Measurements from ENCODE around the gene NGEF. TPM values are rescaled to one million over a fixed set of nuclear protein-coding genes. Genes with fewer than 3 reads are reported as not detected.

NGEF gene
- total and polyA plus RNA-seq, 10 of the 15 experiments (the other 5 are each of a cell fraction or from before 2014, with no cell fraction given) = 0.12 TPM; not detected in 9

DNA sequence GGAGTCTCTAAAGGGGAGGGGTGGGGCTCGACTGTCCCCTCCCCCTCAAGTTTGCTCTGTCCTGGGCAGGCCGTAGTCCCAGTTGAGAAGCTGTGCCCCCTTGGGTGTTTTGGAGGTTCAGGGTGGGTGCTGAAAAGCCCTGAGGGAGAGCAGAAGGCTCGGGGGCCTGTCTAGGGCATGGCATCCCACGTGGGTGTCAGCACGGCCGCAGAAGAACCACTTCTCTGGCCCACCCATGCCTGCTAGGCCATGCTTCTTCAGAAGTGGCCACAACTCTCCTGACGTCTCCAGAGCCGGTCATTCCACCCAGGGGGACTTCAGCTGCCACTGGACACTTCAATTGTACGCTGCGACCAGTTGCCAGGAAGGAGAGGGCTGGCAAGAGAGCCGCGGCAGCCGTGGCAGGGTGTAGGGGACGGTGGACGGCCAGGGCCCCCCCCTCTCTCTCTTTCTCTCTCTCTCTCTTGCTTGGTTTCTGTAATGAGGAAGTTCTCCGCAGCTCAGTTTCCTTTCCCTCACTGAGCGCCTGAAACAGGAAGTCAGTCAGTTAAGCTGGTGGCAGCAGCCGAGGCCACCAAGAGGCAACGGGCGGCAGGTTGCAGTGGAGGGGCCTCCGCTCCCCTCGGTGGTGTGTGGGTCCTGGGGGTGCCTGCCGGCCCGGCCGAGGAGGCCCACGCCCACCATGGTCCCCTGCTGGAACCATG lies 46.9 kb upstream of the NGEF start, which contains the start of gene INPP5D:
TSS of gene INPP5D (plus strand) at position 546 of the 704 bp plus-strand sequence. CDS start at position 683, 137 bp downstream.
- peak within 1 kb of the TSS; percentile 94 for H3K4me3 ChIP-seq
- intact Hi-C loops (cut with micrococcal nuclease; ENCODE audit: unreplicated experiment) = loop anchor here (5.0 kb wide), 1 partner anchor 792 kb away; the partner anchor contains the start of gene HJURP
- ChIA-PET CTCF (interaction anchor here (0.7 to 6.2 kb wide), 27 partner anchors 8 to 301 kb away, joined by 3 to 68 read pairs (median 6); partner anchors contain the start of gene ATG16L1), POLR2A (interaction anchor here (0.6 to 9.6 kb wide), 18 partner anchors 11 to 197 kb away, joined by 3 to 271 read pairs (median 6); partner anchors contain the start of gene ATG16L1), SMC1A (ENCODE audit: uncharacterized antibody, unreplicated experiment) (interaction anchor here (0.6 to 13.6 kb wide), 30 partner anchors 9 to 309 kb away, joined by 3 to 351 read pairs (median 4); partner anchors contain the start of gene ATG16L1), RAD21 (ENCODE audit: unreplicated experiment) (interaction anchor here (1.2 to 13.5 kb wide), 21 partner anchors 10 to 300 kb away, joined by 3 to 361 read pairs (median 5); partner anchors contain the start of gene ATG16L1)
- H3K9me3 ChIP-seq (replicated peaks; ENCODE audit: control insufficient read depth, insufficient read depth, low read length) = no peaks in the 10 kb centered on the region
- peak within 1 kb of the TSS; percentile 81 for H2AFZ ChIP-seq (ENCODE audit: control insufficient read depth, low read depth, low read length)
- DNase-seq (ENCODE audit: low read depth, low spot score) (no peak), ATAC-seq (peak; percentile 63), FAIRE-seq (no peak)
- H3K79me2 ChIP-seq (ENCODE audit: control insufficient read depth, insufficient read depth, low read length) = peaks cover 56% of the 10 kb centered on the region
- H3K27ac ChIP-seq (ENCODE audit: control insufficient read depth, insufficient read depth) = peak within 1 kb of the TSS; percentile 93
- H3K4me1 ChIP-seq (ENCODE audit: control insufficient read depth, insufficient read depth, low read length) = peaks cover 34% of the 10 kb centered on the region
- H3K27me3 ChIP-seq (replicated peaks in 1 of 2; ENCODE audit: control insufficient read depth in 2 of 2, insufficient read depth in 2 of 2, low read length in 1 of 2) = no peaks in the 10 kb centered on the region
- peak within 1 kb of the TSS; percentile 98 for H3K4me2 ChIP-seq (ENCODE audit: control insufficient read depth, insufficient read depth)
- peaks cover 0 to 7% of the 10 kb centered on the region in 2 experiments; a peak in 2 of 4 replicates for H3K36me3 ChIP-seq (ENCODE audit: control insufficient read depth in 2 of 2, insufficient read depth in 2 of 2, low read length in 1 of 2)
- H3K9ac ChIP-seq (ENCODE audit: control insufficient read depth, insufficient read depth, low read length) = peak within 1 kb of the TSS; percentile 91
- in situ Hi-C loops (cut with MboI) = no loop called here
- WGBS (ENCODE audit: insufficient coverage, insufficient replicate concordance, low lambda C conversion rate, missing lambda C conversion rate) = 2% methylated on average over 26 of the region's 26 CpGs
- no TSS peak for BruUV-seq (replicated peaks)
- H4K20me1 ChIP-seq (ENCODE audit: control insufficient read depth, insufficient read depth) = peaks cover 3% of the 10 kb centered on the region; the same call in 1 of the 2 replicates
- TF ChIP-seq HDGF (IDR thresholded peaks at IDR 0.05) (no peak), MTA3 (IDR thresholded peaks at IDR 0.05; ENCODE audit: borderline replicate concordance, low read length) (no peak), POU2F2 (IDR thresholded peaks at IDR 0.05; ENCODE audit: borderline replicate concordance, low read depth, low read length) (peak; percentile 59; the same call in 1 of the 3 replicates), SMC3 (IDR thresholded peaks at IDR 0.05; ENCODE audit: borderline replicate concordance, low read length) (no peak), POLR2A (IDR thresholded peaks at IDR 0.05; ENCODE audit: low read depth, low read length) (peak; percentile 98), FOXM1 (IDR thresholded peaks at IDR 0.05; ENCODE audit: low read depth, low read length) (no peak), ATF7 (IDR thresholded peaks at IDR 0.05; ENCODE audit: low read depth) (peak; percentile 56; the same call in 1 of the 2 replicates), NBN (IDR thresholded peaks at IDR 0.05) (peak; percentile 81), MEF2B (IDR thresholded peaks at IDR 0.05; ENCODE audit: partially characterized antibody, poor library complexity, severe bottlenecking) (peak; percentile 41), CBX3 (IDR thresholded peaks at IDR 0.05; ENCODE audit: borderline replicate concordance, low read depth) (no peak), RAD51 (IDR thresholded peaks at IDR 0.05) (no peak), BCL11A (IDR thresholded peaks at IDR 0.05; ENCODE audit: low read depth, low read length) (no peak), TCF12 (IDR thresholded peaks at IDR 0.05; ENCODE audit: low read depth, low read length) (no peak), ESRRA (IDR thresholded peaks at IDR 0.05; ENCODE audit: low read length) (no peak), PAX5 (IDR thresholded peaks at IDR 0.05; ENCODE audit: borderline replicate concordance, low read depth, low read length) (no peak), NR2C2 (IDR thresholded peaks at IDR 0.05; ENCODE audit: borderline replicate concordance, control insufficient read depth, insufficient read length, low read depth) (no peak)
- TF ChIP-seq, protein P1, sequence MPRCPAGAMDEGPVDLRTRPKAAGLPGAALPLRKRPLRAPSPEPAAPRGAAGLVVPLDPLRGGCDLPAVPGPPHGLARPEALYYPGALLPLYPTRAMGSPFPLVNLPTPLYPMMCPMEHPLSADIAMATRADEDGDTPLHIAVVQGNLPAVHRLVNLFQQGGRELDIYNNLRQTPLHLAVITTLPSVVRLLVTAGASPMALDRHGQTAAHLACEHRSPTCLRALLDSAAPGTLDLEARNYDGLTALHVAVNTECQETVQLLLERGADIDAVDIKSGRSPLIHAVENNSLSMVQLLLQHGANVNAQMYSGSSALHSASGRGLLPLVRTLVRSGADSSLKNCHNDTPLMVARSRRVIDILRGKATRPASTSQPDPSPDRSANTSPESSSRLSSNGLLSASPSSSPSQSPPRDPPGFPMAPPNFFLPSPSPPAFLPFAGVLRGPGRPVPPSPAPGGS (IDR thresholded peaks at IDR 0.05; ENCODE audit: borderline replicate concordance, insufficient read depth, low read depth, low read length, poor library complexity, severe bottlenecking) = peak; percentile 45
- TF ChIP-seq, protein P2, sequence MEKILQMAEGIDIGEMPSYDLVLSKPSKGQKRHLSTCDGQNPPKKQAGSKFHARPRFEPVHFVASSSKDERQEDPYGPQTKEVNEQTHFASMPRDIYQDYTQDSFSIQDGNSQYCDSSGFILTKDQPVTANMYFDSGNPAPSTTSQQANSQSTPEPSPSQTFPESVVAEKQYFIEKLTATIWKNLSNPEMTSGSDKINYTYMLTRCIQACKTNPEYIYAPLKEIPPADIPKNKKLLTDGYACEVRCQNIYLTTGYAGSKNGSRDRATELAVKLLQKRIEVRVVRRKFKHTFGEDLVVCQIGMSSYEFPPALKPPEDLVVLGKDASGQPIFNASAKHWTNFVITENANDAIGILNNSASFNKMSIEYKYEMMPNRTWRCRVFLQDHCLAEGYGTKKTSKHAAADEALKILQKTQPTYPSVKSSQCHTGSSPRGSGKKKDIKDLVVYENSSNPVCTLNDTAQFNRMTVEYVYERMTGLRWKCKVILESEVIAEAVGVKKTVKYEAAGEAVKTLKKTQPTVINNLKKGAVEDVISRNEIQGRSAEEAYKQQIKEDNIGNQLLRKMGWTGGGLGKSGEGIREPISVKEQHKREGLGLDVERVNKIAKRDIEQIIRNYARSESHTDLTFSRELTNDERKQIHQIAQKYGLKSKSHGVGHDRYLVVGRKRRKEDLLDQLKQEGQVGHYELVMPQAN (conservative IDR thresholded peaks at IDR 0.05) = peak; percentile 48
